Glutamatergic neuron (in vitro differentiated cells): ENCODE measurements around the gene SEPTIN3. TPM values are rescaled to one million over a fixed set of nuclear protein-coding genes. Genes with fewer than 3 reads are reported as not detected.

Experiments
- DNase-seq: peaks from one replicate; pipeline ENCODE4 v3.0.0; 2022
- H3K27ac Mint-ChIP-seq: one replicate; pipeline ENCODE4 v1.8.0; 2020; ENCODE audit warnings: mild to moderate bottlenecking, mixed read lengths, inconsistent platforms; ENCODE audit not compliant: unreplicated experiment
- H3K27me3 Mint-ChIP-seq: one replicate; pipeline ENCODE4 v1.8.0; 2020; ENCODE audit warnings: mild to moderate bottlenecking, moderate library complexity, mixed read lengths, inconsistent platforms; ENCODE audit not compliant: unreplicated experiment
- H3K36me3 Mint-ChIP-seq: one replicate; pipeline ENCODE4 v1.8.0; 2020; ENCODE audit warnings: mild to moderate bottlenecking, mixed read lengths, inconsistent platforms; ENCODE audit not compliant: unreplicated experiment
- H3K4me1 Mint-ChIP-seq: one replicate; pipeline ENCODE4 v1.8.0; 2020; ENCODE audit warnings: mild to moderate bottlenecking, low read depth, mixed read lengths, inconsistent platforms; ENCODE audit not compliant: unreplicated experiment
- H3K4me3 Mint-ChIP-seq: one replicate; pipeline ENCODE4 v1.8.0; 2020; ENCODE audit warnings: mild to moderate bottlenecking, mixed read lengths, inconsistent platforms; ENCODE audit not compliant: unreplicated experiment
- H3K9me3 Mint-ChIP-seq: one replicate; pipeline ENCODE4 v1.8.0; 2020; ENCODE audit warnings: mild to moderate bottlenecking, moderate library complexity, mixed read lengths, inconsistent platforms; ENCODE audit not compliant: unreplicated experiment
- CTCF ChIP-seq: fragments of 200-600 bp; sonication (generic); IDR thresholded peaks from one replicate; pipeline ENCODE4 v1.5.0; 2021; ENCODE audit not compliant: partially characterized antibody, unreplicated experiment
- total RNA-seq: library from RNA; stranded (reverse); fragmentation: NEBNext Ultra II Directional; extraction: Animal tissue kit (Norgen Biotek cat#: 25700); gene quantifications from one replicate; pipeline ENCODE4 v1.2.1, GENCODE V29; 2021; ENCODE audit not compliant: unreplicated experiment

SEPTIN3 gene
- total RNA-seq, 1 donor from 2014 or later: 216 TPM

DNA sequence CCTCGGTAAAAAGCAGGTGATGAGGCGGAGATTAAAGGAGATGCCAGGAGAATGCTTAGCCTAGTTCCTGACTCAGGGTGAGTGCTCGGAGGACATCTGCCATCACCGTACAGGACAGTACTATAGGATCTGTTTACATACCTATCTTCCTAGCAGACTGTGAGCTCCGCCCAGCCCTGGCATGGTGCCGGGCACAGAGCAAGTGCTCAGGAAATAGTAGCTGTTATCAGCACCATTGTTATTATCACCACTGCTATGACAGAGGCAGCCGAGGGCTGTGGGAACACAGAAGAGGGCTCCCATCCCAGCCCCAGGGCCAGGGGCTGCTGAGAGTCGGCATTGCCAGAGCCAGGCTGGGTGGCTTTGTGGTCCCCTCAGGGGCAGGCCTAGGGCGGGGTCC is 642 bp upstream of the SEPTIN3 start:
- no peak for DNase-seq
- peaks cover 5% of the 10 kb centered on the region for H3K9me3 Mint-ChIP-seq
- no peak for TF ChIP-seq CTCF
- peaks cover 5% of the 10 kb centered on the region for H3K4me1 Mint-ChIP-seq
- H3K27ac Mint-ChIP-seq: no peak overlapping the region
- H3K36me3 Mint-ChIP-seq: no peaks in the 10 kb centered on the region
- no peaks in the 10 kb centered on the region for H3K27me3 Mint-ChIP-seq
- H3K4me3 Mint-ChIP-seq: no peak overlapping the region

GRCh38 chr22:41970601-41971000 is 1.4 kb downstream of the SEPTIN3 start:
- Mint-ChIP-seq H3K27ac (no peak overlapping the region), H3K36me3 (no peaks in the 10 kb centered on the region), H3K4me1 (peaks cover 5% of the 10 kb centered on the region), H3K9me3 (peaks cover 5% of the 10 kb centered on the region), H3K4me3 (no peak overlapping the region), H3K27me3 (peaks cover 6% of the 10 kb centered on the region)
- DNase-seq: no peak
- no peak for TF ChIP-seq CTCF

- peaks cover 13% of the 10 kb centered on the region for H3K27me3 Mint-ChIP-seq
- no peak overlapping the region for H3K4me3 Mint-ChIP-seq
- no peak for DNase-seq
- peaks cover 4% of the 10 kb centered on the region for H3K4me1 Mint-ChIP-seq
- no peak for TF ChIP-seq CTCF
- peaks cover 5% of the 10 kb centered on the region for H3K36me3 Mint-ChIP-seq
- H3K9me3 Mint-ChIP-seq: peaks cover 6% of the 10 kb centered on the region
- H3K27ac Mint-ChIP-seq: no peak overlapping the region
These were observed 2.2 kb downstream of the SEPTIN3 start for GRCh38 chr22:41971431-41971830.

DNA sequence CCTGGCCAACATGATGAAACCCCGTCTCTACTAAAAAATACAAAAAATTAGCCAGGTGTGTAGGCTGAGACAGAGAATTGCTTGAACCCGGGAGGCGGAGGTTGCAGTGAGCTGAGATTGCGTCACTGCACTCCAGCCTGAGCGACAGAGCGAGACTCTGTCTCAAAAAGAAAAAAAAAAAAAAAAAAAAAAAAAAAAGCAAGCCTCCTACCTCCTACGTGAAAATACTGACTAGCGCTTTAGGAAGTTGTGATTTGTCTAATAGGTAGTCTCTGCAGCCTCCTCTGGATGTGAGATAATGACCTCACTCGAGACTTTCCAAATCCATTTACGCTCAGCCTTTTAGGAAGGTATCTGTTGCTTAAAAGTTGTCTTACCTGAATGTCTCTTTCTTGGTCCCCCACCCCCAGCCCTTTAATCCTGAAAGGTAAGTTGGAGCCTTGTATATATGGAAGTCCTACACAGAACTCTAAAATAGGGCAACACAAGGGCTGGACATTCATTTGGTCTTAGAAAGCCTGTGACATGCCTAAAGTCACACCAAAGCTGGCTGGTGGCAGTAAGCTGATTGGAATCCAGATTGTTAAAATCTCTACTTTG is 5.5 kb downstream of the SEPTIN3 start:
- no peak overlapping the region for H3K4me3 Mint-ChIP-seq
- no peak for DNase-seq
- H3K27me3 Mint-ChIP-seq: peaks cover 20% of the 10 kb centered on the region
- H3K27ac Mint-ChIP-seq: no peak overlapping the region
- peaks cover 5% of the 10 kb centered on the region for H3K36me3 Mint-ChIP-seq
- peaks cover 14% of the 10 kb centered on the region for H3K4me1 Mint-ChIP-seq
- peaks cover 6% of the 10 kb centered on the region for H3K9me3 Mint-ChIP-seq
- TF ChIP-seq CTCF: no peak

- H3K4me3 Mint-ChIP-seq: peak overlapping the region; percentile 62
- no peak for TF ChIP-seq CTCF
- H3K27ac Mint-ChIP-seq: peak overlapping the region; percentile 60
- H3K36me3 Mint-ChIP-seq: peaks cover 5% of the 10 kb centered on the region
- H3K4me1 Mint-ChIP-seq: peaks cover 14% of the 10 kb centered on the region
- DNase-seq: no peak
- H3K27me3 Mint-ChIP-seq: peaks cover 20% of the 10 kb centered on the region
- peaks cover 4% of the 10 kb centered on the region for H3K9me3 Mint-ChIP-seq
These were observed 6.2 kb downstream of the SEPTIN3 start for GRCh38 chr22:41975299-41976069.
